ENCODE results near the gene LSM14B. TPM values are rescaled to one million over a fixed set of nuclear protein-coding genes. Genes with fewer than 3 reads are reported as not detected.
A peak's percentile ranks its signal among the peaks of the same experiment; 100 is the strongest.

Gene LSM14B
- total RNA-seq, 4 donors from 2014 or later, result 23.6 to 38.4 (median 35.3) TPM

DNA sequence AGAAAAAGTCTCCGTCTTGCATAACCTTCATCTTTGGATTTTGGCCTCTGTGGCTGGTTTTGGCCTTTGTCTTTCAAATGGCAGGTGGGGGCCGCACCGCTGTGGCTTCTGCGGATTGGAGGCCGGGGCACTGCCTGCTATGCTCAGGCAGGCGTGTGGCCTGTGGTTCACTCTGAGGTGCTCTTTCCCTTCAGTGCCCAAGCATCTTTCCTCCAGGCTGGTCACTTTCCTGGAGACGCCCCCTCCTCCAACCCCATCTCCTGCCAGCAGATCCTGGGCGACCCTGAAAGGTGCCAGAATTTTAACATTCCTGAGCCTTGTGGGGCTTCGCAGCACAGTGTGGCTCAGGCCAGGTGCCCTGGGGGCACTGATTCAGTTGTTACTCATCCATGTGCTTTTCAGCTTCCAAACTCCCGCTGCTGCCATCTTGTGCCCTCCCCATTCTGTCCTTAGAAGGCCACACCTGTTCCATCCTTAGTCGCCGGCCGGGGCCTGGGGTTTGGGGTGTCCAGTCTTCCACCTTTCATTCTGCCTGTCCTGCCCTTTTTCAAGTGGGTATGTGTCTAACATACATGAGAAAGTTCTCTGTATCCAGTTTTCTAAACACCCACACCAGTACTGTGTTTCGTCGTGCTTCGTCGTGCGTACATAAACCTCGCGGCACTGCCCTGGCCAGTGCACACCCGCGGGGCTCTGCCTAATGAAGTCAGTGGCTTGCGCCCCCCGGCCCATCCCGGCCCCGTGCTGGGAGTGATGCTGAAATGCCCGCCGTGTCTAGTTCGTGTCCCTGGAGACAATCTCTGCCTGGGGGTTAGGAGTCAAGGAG is 33.4 kb downstream of the LSM14B start:
- TF ChIP-seq POLR2AphosphoS5 (IDR thresholded peaks at IDR 0.05) (no peak), POLR2A (IDR thresholded peaks at IDR 0.05) (no peak), EP300 (IDR thresholded peaks at IDR 0.05) (no peak)
- TF ChIP-seq, protein P1, sequence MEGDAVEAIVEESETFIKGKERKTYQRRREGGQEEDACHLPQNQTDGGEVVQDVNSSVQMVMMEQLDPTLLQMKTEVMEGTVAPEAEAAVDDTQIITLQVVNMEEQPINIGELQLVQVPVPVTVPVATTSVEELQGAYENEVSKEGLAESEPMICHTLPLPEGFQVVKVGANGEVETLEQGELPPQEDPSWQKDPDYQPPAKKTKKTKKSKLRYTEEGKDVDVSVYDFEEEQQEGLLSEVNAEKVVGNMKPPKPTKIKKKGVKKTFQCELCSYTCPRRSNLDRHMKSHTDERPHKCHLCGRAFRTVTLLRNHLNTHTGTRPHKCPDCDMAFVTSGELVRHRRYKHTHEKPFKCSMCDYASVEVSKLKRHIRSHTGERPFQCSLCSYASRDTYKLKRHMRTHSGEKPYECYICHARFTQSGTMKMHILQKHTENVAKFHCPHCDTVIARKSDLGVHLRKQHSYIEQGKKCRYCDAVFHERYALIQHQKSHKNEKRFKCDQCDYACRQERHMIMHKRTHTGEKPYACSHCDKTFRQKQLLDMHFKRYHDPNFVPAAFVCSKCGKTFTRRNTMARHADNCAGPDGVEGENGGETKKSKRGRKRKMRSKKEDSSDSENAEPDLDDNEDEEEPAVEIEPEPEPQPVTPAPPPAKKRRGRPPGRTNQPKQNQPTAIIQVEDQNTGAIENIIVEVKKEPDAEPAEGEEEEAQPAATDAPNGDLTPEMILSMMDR (IDR thresholded peaks at IDR 0.05), result no peak
- no peaks in the 10 kb centered on the region for H3K27me3 ChIP-seq
- 96% methylated on average over 7 of the region's 29 CpGs; no CpG with 5 or more reads in 1 of the 2 donors for WGBS, 2 donors (ENCODE audit: low coverage in 1 of 2)

DNA sequence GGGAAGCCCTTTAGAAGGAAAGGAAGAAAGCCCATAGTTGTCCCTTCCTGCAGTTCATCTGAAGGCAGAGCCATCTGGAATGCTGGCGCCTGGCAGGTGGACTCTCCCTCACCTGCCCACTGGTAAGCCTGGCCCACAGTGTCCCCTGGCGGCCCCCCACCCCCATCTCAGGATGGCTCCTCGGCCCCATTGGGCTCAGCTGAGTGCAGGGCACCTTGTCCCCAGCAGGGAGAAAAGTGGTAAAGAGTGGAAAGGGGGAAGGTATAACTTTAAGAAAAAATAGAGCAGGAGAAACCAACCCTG is 33.9 kb downstream of the LSM14B start:
- no peaks in the 10 kb centered on the region for H3K9me3 ChIP-seq
- no peak overlapping the region for H3K27ac ChIP-seq
- ATAC-seq, result no peak
- H3K4me1 ChIP-seq, result peaks cover 0 to 17% (median 0%) of the 10 kb centered on the region in 3 donors
- H3K27me3 ChIP-seq, result no peaks in the 10 kb centered on the region
- peaks cover 0 to 64% of the 10 kb centered on the region in 2 donors for H3K36me3 ChIP-seq
- no peak for TF ChIP-seq POLR2AphosphoS5 (IDR thresholded peaks at IDR 0.05)
- TF ChIP-seq, protein P1 (IDR thresholded peaks at IDR 0.05), result no peak
- no peak for TF ChIP-seq POLR2A (IDR thresholded peaks at IDR 0.05)
- no peak for TF ChIP-seq EP300 (IDR thresholded peaks at IDR 0.05)
- H3K4me3 ChIP-seq, result no peak overlapping the region
- no CpG with 5 or more reads among the region's 3 CpGs for WGBS, 2 donors (ENCODE audit: low coverage in 1 of 2)

More for the DNA sequence above, 33.4 kb downstream of the LSM14B start:
- no peaks in the 10 kb centered on the region for H3K9me3 ChIP-seq
- H3K4me1 ChIP-seq, result peaks cover 0 to 17% (median 0%) of the 10 kb centered on the region in 3 donors
- no peak overlapping the region for H3K4me3 ChIP-seq
- H3K27ac ChIP-seq, result no peak overlapping the region
- no peak for ATAC-seq
- peaks cover 0 to 58% of the 10 kb centered on the region in 2 donors for H3K36me3 ChIP-seq

DNA sequence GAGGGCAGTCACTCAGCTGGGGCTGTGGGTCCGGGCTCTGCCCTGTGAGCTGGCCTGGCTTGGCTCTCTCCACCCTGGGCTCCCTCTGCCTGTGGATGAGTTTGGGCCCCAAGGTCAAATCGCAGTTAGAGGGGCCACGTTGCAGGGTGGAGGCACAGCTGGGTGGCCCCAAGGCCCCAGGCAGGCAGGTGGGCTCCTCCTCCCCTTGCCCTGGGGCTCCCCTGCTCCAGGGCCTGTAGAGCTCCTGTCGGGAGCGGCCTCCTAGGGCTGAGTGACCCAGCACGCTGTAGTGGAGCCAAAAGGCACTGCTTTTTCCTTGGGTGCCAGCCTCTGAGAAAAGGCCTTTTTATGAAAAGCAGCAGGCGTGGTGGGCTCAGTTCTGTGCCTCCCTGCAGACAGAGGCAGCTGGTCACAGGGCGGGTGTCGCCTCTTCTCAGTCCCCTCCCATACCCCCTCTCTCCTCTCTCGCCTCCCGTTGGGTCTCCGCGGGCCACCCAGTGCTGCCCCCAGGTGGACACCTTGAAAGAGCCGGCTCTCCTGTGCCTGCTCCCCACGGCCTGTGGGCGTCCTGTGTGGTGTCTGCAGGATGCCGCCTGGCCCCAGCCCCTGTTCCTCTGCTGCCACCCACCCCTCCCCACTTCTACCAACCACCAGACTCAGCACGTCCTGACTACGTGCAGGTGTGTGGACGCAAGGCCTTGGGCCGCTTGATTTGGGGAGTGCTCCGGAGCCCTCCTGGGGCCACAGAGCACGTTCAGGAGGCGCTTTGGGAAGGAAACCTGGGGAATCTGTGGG is 34.5 kb downstream of the LSM14B start:
- H3K36me3 ChIP-seq, result peaks cover 0 to 70% of the 10 kb centered on the region in 2 donors
- H3K27ac ChIP-seq, result no peak overlapping the region
- H3K4me1 ChIP-seq, result peaks cover 0 to 17% (median 0%) of the 10 kb centered on the region in 3 donors
- TF ChIP-seq POLR2A (IDR thresholded peaks at IDR 0.05) (no peak), POLR2AphosphoS5 (IDR thresholded peaks at IDR 0.05) (no peak), EP300 (IDR thresholded peaks at IDR 0.05) (no peak)
- TF ChIP-seq, protein P1 (IDR thresholded peaks at IDR 0.05), result peak in 3 of 4 experiments; percentile 41 to 77 (median 47)
- WGBS, 2 donors (ENCODE audit: low coverage in 1 of 2), result 17% methylated on average over 6 of the region's 24 CpGs; no CpG with 5 or more reads in 1 of the 2 donors
- peak; percentile 80 for ATAC-seq
- H3K27me3 ChIP-seq, result no peaks in the 10 kb centered on the region
- H3K9me3 ChIP-seq, result no peaks in the 10 kb centered on the region
- H3K4me3 ChIP-seq, result no peak overlapping the region

DNA sequence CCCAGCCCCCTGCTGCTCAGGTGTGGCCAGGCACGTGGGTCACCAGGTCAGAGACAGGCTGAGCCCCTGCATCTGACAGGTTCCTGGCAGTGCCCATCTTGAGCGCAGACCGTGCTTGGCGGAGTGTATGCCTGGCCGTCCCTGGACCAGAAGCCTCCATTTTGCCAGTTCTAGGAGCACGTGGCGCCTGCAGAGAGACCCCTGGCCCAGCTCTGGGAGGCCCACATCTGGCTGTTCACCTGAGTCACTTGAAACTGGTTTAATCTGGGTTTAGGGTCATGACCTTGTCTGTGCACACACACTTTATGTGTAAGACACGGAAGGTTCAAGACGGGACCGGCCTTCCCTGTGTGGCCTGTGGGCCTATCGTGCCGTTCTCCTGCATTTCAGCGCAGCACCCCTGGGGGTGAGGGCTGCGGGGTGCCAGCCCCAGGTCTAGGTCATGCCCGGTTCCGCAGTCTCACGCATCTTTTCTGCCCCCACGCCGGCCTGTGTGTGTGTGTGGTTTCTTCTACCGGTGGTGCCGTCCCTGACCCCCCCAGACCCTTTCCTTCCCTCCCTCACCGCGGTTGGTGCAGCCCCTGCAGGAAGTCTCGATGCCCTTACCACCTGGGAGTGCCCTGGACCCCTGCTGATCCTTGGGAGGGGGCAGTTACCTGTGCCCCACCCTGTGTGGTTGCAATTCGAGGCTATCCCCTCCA is 35.3 kb downstream of the LSM14B start:
- Histone ChIP-seq H3K36me3 (peaks cover 0 to 73% of the 10 kb centered on the region in 2 donors), H3K27me3 (no peaks in the 10 kb centered on the region), H3K4me3 (no peak overlapping the region), H3K4me1 (peaks cover 0 to 17% (median 0%) of the 10 kb centered on the region in 3 donors), H3K27ac (no peak overlapping the region), H3K9me3 (no peaks in the 10 kb centered on the region)
- ATAC-seq, result no peak
- WGBS, 2 donors (ENCODE audit: low coverage in 1 of 2), result 60% methylated on average over 1 of the region's 25 CpGs; no CpG with 5 or more reads in 1 of the 2 donors
- TF ChIP-seq POLR2AphosphoS5 (IDR thresholded peaks at IDR 0.05) (no peak), EP300 (IDR thresholded peaks at IDR 0.05) (no peak), POLR2A (IDR thresholded peaks at IDR 0.05) (no peak)
- TF ChIP-seq, protein P1 (IDR thresholded peaks at IDR 0.05), result no peak
